NB4 (cell line): Measurements from ENCODE around the gene GOLGA8S.
"Not testable (repeated sequence)": the region's sequence is repeated elsewhere in the genome, so short reads cannot be mapped to it uniquely, and the experiment has no call there.

Experiments
- POLR2A ChIP-seq: IDR thresholded peaks from 2 replicates; pipeline ENCODE4 v1.6.1; 2011; ENCODE audit warnings: mild to moderate bottlenecking; ENCODE audit not compliant: insufficient read length; ENCODE audit errors: extremely low read depth
- TF ChIP-seq, protein P1 (sequence below): IDR thresholded peaks from one replicate; pipeline ENCODE4 v1.5.1; 2012; ENCODE audit warnings: low read depth, low read length

DNA sequence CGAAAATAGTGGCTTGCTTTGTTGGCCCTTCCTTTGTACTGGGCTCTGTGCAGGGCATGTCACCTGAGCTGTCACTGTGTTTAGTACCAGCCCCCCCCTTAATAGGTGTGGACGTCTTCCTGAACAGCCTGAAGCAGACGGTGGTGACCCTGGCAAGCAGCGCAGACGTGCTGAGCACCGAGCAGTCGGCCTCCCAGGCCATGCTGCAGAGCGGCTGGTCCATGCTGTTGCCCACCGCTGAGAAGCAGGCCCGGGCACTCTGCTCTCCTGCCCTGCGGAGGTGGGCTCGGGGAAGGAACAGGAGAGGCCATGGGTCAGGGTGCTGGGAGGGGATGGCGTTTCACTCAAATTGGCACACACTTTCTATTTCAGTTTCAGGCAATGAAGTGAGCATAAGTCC lies 43.3 kb upstream of the GOLGA8S start:
- TF ChIP-seq, protein P1, sequence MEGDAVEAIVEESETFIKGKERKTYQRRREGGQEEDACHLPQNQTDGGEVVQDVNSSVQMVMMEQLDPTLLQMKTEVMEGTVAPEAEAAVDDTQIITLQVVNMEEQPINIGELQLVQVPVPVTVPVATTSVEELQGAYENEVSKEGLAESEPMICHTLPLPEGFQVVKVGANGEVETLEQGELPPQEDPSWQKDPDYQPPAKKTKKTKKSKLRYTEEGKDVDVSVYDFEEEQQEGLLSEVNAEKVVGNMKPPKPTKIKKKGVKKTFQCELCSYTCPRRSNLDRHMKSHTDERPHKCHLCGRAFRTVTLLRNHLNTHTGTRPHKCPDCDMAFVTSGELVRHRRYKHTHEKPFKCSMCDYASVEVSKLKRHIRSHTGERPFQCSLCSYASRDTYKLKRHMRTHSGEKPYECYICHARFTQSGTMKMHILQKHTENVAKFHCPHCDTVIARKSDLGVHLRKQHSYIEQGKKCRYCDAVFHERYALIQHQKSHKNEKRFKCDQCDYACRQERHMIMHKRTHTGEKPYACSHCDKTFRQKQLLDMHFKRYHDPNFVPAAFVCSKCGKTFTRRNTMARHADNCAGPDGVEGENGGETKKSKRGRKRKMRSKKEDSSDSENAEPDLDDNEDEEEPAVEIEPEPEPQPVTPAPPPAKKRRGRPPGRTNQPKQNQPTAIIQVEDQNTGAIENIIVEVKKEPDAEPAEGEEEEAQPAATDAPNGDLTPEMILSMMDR: not testable (repeated sequence)
- TF ChIP-seq POLR2A: not testable (repeated sequence)
